ENCODE measurements around the gene AKAP13.
"Not testable (repeated sequence)": the region's sequence is repeated elsewhere in the genome, so short reads cannot be mapped to it uniquely, and the experiment has no call there.

AKAP13 gene

GRCh38 chr15:85580879-85581278 lies 200.5 kb downstream of the AKAP13 start:
- DNase-seq, result no peak

GRCh38 chr15:85581495-85581894 lies 201.1 kb downstream of the AKAP13 start:
- DNase-seq, result no peak

GRCh38 chr15:85582131-85583079 lies 202.0 kb downstream of the AKAP13 start:
- no peak for DNase-seq

- DNase-seq, result no peak
Measured at GRCh38 chr15:85583442-85583841, 203.0 kb downstream of the AKAP13 start.

GRCh38 chr15:85583923-85584390 lies 203.6 kb downstream of the AKAP13 start:
- no peak for DNase-seq

GRCh38 chr15:85584872-85585271 lies 204.5 kb downstream of the AKAP13 start:
- DNase-seq, result no peak

GRCh38 chr15:85586196-85586595 lies 205.8 kb downstream of the AKAP13 start:
- not testable (repeated sequence) for DNase-seq

- DNase-seq, result no peak
Measured at GRCh38 chr15:85587707-85588411, 207.5 kb downstream of the AKAP13 start.

- DNase-seq, result no peak
Measured at GRCh38 chr15:85588677-85589076, 208.3 kb downstream of the AKAP13 start.

GRCh38 chr15:85589851-85590250 lies 209.4 kb downstream of the AKAP13 start:
- no peak for DNase-seq

- no peak for DNase-seq
Measured at GRCh38 chr15:85591622-85592021, 211.2 kb downstream of the AKAP13 start.

- DNase-seq, result no peak
Measured at GRCh38 chr15:85592148-85592547, 211.7 kb downstream of the AKAP13 start.

GRCh38 chr15:85593809-85594445 lies 213.5 kb downstream of the AKAP13 start:
- no peak for DNase-seq

GRCh38 chr15:85595804-85596536 lies 215.6 kb downstream of the AKAP13 start:
- DNase-seq, result no peak

- no peak for DNase-seq
Measured at GRCh38 chr15:85597155-85597815, 216.9 kb downstream of the AKAP13 start.

- no peak for DNase-seq
Measured at GRCh38 chr15:85598219-85598618, 217.8 kb downstream of the AKAP13 start.

- DNase-seq, result no peak
Measured at GRCh38 chr15:85598718-85599398, 218.5 kb downstream of the AKAP13 start.

- DNase-seq, result no peak
Measured at GRCh38 chr15:85600001-85600400, 219.6 kb downstream of the AKAP13 start.

- DNase-seq, result no peak
Measured at GRCh38 chr15:85603160-85603559, 222.8 kb downstream of the AKAP13 start.

- no peak for DNase-seq
Measured at GRCh38 chr15:85603703-85604102, 223.3 kb downstream of the AKAP13 start.

GRCh38 chr15:85604194-85604593 lies 223.8 kb downstream of the AKAP13 start:
- no peak for DNase-seq

GRCh38 chr15:85606738-85607137 lies 226.3 kb downstream of the AKAP13 start:
- DNase-seq, result no peak

Data from SHP77 treated with DMSO at 0.1 percent for 48 hours (cell line).